ENCODE data around the gene ABCC6.

- no peak for TF ChIP-seq CTCF (IDR thresholded peaks at IDR 0.05; ENCODE audit: insufficient read depth, low read length)
- TF ChIP-seq POLR2AphosphoS5 (IDR thresholded peaks at IDR 0.05; ENCODE audit: low read depth) = no peak
- TF ChIP-seq, protein P1, sequence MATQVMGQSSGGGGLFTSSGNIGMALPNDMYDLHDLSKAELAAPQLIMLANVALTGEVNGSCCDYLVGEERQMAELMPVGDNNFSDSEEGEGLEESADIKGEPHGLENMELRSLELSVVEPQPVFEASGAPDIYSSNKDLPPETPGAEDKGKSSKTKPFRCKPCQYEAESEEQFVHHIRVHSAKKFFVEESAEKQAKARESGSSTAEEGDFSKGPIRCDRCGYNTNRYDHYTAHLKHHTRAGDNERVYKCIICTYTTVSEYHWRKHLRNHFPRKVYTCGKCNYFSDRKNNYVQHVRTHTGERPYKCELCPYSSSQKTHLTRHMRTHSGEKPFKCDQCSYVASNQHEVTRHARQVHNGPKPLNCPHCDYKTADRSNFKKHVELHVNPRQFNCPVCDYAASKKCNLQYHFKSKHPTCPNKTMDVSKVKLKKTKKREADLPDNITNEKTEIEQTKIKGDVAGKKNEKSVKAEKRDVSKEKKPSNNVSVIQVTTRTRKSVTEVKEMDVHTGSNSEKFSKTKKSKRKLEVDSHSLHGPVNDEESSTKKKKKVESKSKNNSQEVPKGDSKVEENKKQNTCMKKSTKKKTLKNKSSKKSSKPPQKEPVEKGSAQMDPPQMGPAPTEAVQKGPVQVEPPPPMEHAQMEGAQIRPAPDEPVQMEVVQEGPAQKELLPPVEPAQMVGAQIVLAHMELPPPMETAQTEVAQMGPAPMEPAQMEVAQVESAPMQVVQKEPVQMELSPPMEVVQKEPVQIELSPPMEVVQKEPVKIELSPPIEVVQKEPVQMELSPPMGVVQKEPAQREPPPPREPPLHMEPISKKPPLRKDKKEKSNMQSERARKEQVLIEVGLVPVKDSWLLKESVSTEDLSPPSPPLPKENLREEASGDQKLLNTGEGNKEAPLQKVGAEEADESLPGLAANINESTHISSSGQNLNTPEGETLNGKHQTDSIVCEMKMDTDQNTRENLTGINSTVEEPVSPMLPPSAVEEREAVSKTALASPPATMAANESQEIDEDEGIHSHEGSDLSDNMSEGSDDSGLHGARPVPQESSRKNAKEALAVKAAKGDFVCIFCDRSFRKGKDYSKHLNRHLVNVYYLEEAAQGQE (IDR thresholded peaks at IDR 0.05; ENCODE audit: insufficient replicate concordance, low read depth) = no peak
- no peak for TF ChIP-seq SPI1 (IDR thresholded peaks at IDR 0.05; ENCODE audit: borderline replicate concordance, low read depth)
These were observed 60.2 kb downstream of the ABCC6 start for GRCh38 chr16:16163109-16163508.
